K562 (cell line): ENCODE measurements around the gene SNAPC3. TPM values are rescaled to one million over a fixed set of nuclear protein-coding genes. Genes with fewer than 3 reads are reported as not detected.
A peak's percentile ranks its signal among the peaks of the same experiment; 100 is the strongest.

Source experiments
- ARID4B ChIP-seq: sonication (generic); formaldehyde crosslinking; IDR thresholded peaks from 2 replicates; pipeline ENCODE4 v1.8.0; 2022; ENCODE audit warnings: mild to moderate bottlenecking, missing genetic modification reagents
- CCAR2 ChIP-seq: fragments of 200-400 bp; formaldehyde crosslinking; IDR thresholded peaks from 2 replicates; pipeline ENCODE4 v1.6.1; 2017; ENCODE audit warnings: mild to moderate bottlenecking, low read depth, low read length
- E2F6 ChIP-seq, 2 experiments: IDR thresholded peaks; 2 replicates each; pipeline ENCODE4 v1.6.1; 2011; ENCODE audit warnings: borderline replicate concordance in 1 of 2, control low read depth in 1 of 2, low read depth in 1 of 2, low read length in 1 of 2, mild to moderate bottlenecking in 1 of 2, mixed read lengths in 1 of 2, moderate library complexity in 1 of 2; ENCODE audit not compliant: insufficient read depth in 1 of 2, insufficient read length in 1 of 2, poor library complexity in 1 of 2, severe bottlenecking in 1 of 2; ENCODE audit errors: extremely low read depth in 1 of 2
- GTF2E2 ChIP-seq: fragments of 200-800 bp; sonication (Bioruptor generic); IDR thresholded peaks from 2 replicates; pipeline ENCODE4 v1.6.1; 2016; ENCODE audit warnings: missing genetic modification characterization, missing compliant biosample characterization
- MTA3 ChIP-seq: fragments of 450-650 bp; formaldehyde crosslinking; IDR thresholded peaks from 2 replicates; pipeline ENCODE4 v1.6.1; 2017; ENCODE audit warnings: mild to moderate bottlenecking, borderline replicate concordance
- RAD21 ChIP-seq, 2 experiments: fragments of 250-450 bp in 1 of 2; fragments of 450-650 bp in 1 of 2; sonication (Bioruptor Pico) in 1 of 2; formaldehyde crosslinking in 1 of 2; IDR thresholded peaks in 1 of 2; conservative IDR thresholded peaks in 1 of 2; 2 replicates each; pipeline versions ENCODE4 v1.4.0 to v1.8.0; 2020 to 2022; ENCODE audit warnings: mild to moderate bottlenecking in 2 of 2, moderate library complexity in 1 of 2
- SAP30 ChIP-seq: fragments of 200-600 bp; sonication (generic); IDR thresholded peaks from 2 replicates; pipeline ENCODE4 v1.6.1; 2012; ENCODE audit warnings: borderline replicate concordance, low read depth, mild to moderate bottlenecking, moderate library complexity, low read length, control low read depth, inconsistent platforms; ENCODE audit not compliant: insufficient read depth, poor library complexity, severe bottlenecking
- SRSF3 ChIP-seq: fragments of 200-400 bp; formaldehyde crosslinking; IDR thresholded peaks from 2 replicates; pipeline ENCODE4 v1.6.1; 2016; ENCODE audit warnings: mild to moderate bottlenecking, low read length, moderate library complexity; ENCODE audit not compliant: insufficient read depth
- ZBTB43 ChIP-seq: sonication (generic); formaldehyde crosslinking; IDR thresholded peaks from 2 replicates; pipeline ENCODE4 v1.8.0; 2023; ENCODE audit warnings: mild to moderate bottlenecking, missing genetic modification reagents
- ZBTB7A ChIP-seq: IDR thresholded peaks from 2 replicates; pipeline ENCODE4 v1.6.1; 2011; ENCODE audit warnings: low read depth, mild to moderate bottlenecking, low read length, moderate library complexity, borderline replicate concordance; ENCODE audit not compliant: control insufficient read depth
- ZNF395 ChIP-seq: fragments of 200-800 bp; sonication (Bioruptor generic); IDR thresholded peaks from 2 replicates; pipeline ENCODE4 v1.6.1; 2017; ENCODE audit warnings: missing genetic modification characterization, missing compliant biosample characterization
- ZNF398 ChIP-seq: fragments of 250-450 bp; sonication (Bioruptor Pico); IDR thresholded peaks from 2 replicates; pipeline ENCODE4 v1.8.0; 2021; ENCODE audit warnings: moderate library complexity, mild to moderate bottlenecking, inconsistent platforms
- ZNF444 ChIP-seq: fragments of 250-450 bp; sonication (Bioruptor Pico); IDR thresholded peaks from 2 replicates; pipeline ENCODE4 v1.4.0; 2020; ENCODE audit warnings: mild to moderate bottlenecking, moderate library complexity
- polyA plus RNA-seq, 8 experiments: library from polyadenylated mRNA; depleted of rRNA in 4 of 8; stranded (reverse) in 5 of 8; unstranded in 3 of 8; fragments of >200 nt; fragmentation: Nextera tagmentation in 2 of 8; fragmentation: Illumina TruSeq in 1 of 8; extraction: Ambion mirVana in 2 of 8; extraction: Trizol in 1 of 8; gene quantifications; 2 replicates each; pipeline versions ENCODE4 v1.2.1 to v1.2.3, GENCODE V29; 2011 to 2014; ENCODE audit warnings: inconsistent platforms in 1 of 8, missing spikeins in 1 of 8
- total RNA-seq, 7 experiments: library from RNA; depleted of rRNA in 6 of 7; stranded (reverse); fragments of >200 nt in 6 of 7; fragmentation: Illumina TruSeq in 2 of 7; extraction: Trizol in 2 of 7; gene quantifications; 2 replicates each; pipeline versions ENCODE4 v1.2.1 to v1.2.3, GENCODE V29; 2011 to 2021; ENCODE audit warnings: low replicate concordance in 1 of 7

The SNAPC3 gene
- total and polyA plus RNA-seq, 9 of the 15 experiments (the other 6 are each of a cell fraction or from before 2014, with no cell fraction given), result 2.3 to 38.9 (median 19.8) TPM

- TF ChIP-seq ZNF395 (CRISPR knock-in tag), result no peak
- no peak for TF ChIP-seq MTA3
- no peak for TF ChIP-seq CCAR2
- TF ChIP-seq GTF2E2 (tag), result no peak
- 0 out of 2 replicates have a peak, but pooled peaks have one; percentile 12 for TF ChIP-seq ZBTB7A
- peak; percentile 53; the same call in 1 of the 2 replicates for TF ChIP-seq ARID4B (CRISPR knock-in tag)
- TF ChIP-seq ZNF444 (CRISPR knock-in tag), result no peak
- no peak for TF ChIP-seq SRSF3
- TF ChIP-seq SAP30, result no peak
- TF ChIP-seq ZBTB43 (CRISPR knock-in tag), result no peak
- TF ChIP-seq RAD21 (CRISPR knock-in tag; conservative IDR thresholded peaks at IDR 0.05 in 1 of 2, IDR thresholded peaks at IDR 0.05 in 1 of 2), result no peak
- TF ChIP-seq ZNF398 (CRISPR knock-in tag), result no peak
- peak in 1 of 2 experiments; percentile 14 for TF ChIP-seq E2F6 (IDR thresholded peaks at IDR 0.05; ENCODE audit: borderline replicate concordance in 1 of 2, extremely low read depth in 1 of 2, insufficient read depth in 1 of 2, insufficient read length in 1 of 2, low read depth in 1 of 2, low read length in 1 of 2, poor library complexity in 1 of 2, severe bottlenecking in 1 of 2)
Measured at GRCh38 chr9:15509931-15510788, 87.5 kb downstream of the SNAPC3 start (continued).
